ENCODE measurements around the gene CNTNAP5. TPM values are rescaled to one million over a fixed set of nuclear protein-coding genes. Genes with fewer than 3 reads are reported as not detected.
A peak's percentile ranks its signal among the peaks of the same experiment; 100 is the strongest.

The CNTNAP5 gene
- total RNA-seq, 1 donor from 2014 or later, result not detected

DNA sequence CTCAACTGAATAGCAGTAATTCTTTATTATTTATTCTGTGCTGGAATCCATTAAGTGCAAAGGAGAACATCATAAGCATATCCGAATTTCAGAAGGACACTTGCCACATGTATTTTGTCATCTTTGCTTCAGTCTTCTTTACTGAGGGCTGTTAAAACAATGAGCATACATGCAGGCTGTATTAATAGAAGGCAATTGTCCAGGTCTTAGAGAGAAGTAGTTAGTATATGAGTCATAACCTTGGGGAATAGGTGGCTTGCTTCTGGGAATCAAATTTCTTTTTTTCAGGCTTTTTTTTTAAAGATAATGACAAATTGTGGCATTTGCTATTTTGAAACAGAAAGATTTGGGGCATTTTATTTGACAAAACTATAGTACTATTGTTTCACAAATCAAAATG is 773.5 kb downstream of the CNTNAP5 start:
- H3K4me3 ChIP-seq (ENCODE audit: low read depth, low read length), result no peak overlapping the region
- TF ChIP-seq, protein P1, sequence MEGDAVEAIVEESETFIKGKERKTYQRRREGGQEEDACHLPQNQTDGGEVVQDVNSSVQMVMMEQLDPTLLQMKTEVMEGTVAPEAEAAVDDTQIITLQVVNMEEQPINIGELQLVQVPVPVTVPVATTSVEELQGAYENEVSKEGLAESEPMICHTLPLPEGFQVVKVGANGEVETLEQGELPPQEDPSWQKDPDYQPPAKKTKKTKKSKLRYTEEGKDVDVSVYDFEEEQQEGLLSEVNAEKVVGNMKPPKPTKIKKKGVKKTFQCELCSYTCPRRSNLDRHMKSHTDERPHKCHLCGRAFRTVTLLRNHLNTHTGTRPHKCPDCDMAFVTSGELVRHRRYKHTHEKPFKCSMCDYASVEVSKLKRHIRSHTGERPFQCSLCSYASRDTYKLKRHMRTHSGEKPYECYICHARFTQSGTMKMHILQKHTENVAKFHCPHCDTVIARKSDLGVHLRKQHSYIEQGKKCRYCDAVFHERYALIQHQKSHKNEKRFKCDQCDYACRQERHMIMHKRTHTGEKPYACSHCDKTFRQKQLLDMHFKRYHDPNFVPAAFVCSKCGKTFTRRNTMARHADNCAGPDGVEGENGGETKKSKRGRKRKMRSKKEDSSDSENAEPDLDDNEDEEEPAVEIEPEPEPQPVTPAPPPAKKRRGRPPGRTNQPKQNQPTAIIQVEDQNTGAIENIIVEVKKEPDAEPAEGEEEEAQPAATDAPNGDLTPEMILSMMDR (conservative IDR thresholded peaks at IDR 0.05; ENCODE audit: low read depth, low read length), result no peak
- no peak for DNase-seq (ENCODE audit: low read depth)

DNA sequence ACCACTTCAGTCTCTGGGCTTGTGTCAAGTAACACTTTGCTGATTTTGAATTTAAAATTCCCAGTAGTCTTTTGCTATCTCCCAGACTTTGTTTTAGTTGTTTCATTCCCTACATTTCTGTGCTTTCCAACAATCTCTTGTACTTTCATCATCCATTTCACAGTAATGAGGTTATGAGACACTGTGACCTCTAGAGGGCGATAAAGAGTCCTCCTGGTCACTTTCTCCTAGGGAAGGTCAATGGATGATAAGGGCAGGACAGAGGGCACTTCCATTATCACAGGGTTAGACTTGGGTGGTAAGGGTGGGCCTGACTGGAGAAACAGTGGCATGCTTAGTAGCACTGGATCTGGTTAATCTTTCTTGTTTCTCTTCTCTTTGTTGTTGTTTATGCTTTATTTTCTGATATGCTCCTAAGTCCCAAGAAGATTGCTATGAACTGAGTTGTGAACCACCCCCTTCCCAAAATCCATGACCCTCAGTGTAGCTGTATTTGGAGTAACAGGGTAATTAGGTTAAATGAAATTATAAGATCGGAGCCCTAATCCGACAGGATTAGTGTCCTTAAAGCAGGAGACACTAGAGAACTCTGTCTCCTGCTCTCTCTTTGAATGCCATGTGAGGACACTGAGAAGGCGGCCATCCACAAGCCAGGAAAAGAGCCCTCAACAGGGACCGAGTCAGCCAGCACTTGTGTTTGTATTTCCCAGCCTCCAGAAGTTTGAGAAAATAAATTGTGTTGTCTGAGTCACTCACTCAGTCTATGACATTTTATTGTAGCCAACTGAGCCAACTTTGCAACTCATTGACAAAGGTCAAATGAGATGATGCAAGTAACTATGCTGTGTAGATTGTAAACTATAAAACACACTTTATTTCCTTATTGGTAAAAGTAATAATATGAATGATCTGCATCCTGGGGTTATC is 779.2 kb downstream of the CNTNAP5 start:
- TF ChIP-seq, protein P1 (conservative IDR thresholded peaks at IDR 0.05; ENCODE audit: low read depth, low read length), result peak; percentile 71
- no peak overlapping the region for H3K4me3 ChIP-seq (ENCODE audit: low read depth, low read length)
- DNase-seq (ENCODE audit: low read depth), result peak; percentile 30

DNA sequence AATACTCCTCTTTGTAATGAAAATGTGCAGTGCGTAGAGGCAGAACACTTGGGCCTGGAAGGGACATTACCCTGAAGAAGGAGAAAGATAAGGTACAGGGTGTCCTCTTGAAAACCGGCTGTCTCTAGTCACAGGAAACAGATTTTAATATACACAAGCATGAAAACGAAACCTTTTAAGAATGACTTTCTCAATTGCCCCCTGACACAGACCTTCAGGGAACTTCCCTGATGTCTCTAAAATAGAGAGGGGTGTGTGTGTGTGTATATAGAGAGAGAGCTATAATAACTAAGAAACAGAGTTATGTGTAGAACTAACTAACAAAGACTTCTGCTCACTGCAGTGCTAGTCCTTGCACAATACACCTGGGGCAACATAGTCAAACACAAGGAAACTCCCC is 780.0 kb downstream of the CNTNAP5 start:
- DNase-seq (ENCODE audit: low read depth), result no peak
- TF ChIP-seq, protein P1 (conservative IDR thresholded peaks at IDR 0.05; ENCODE audit: low read depth, low read length), result no peak
- H3K4me3 ChIP-seq (ENCODE audit: low read depth, low read length), result no peak overlapping the region

GRCh38 chr2:124810132-124810531 is 785.0 kb downstream of the CNTNAP5 start:
- TF ChIP-seq, protein P1 (conservative IDR thresholded peaks at IDR 0.05; ENCODE audit: low read depth, low read length), result peak; percentile 55
- DNase-seq (ENCODE audit: low read depth), result peak; percentile 12
- no peak overlapping the region for H3K4me3 ChIP-seq (ENCODE audit: low read depth, low read length)

DNA sequence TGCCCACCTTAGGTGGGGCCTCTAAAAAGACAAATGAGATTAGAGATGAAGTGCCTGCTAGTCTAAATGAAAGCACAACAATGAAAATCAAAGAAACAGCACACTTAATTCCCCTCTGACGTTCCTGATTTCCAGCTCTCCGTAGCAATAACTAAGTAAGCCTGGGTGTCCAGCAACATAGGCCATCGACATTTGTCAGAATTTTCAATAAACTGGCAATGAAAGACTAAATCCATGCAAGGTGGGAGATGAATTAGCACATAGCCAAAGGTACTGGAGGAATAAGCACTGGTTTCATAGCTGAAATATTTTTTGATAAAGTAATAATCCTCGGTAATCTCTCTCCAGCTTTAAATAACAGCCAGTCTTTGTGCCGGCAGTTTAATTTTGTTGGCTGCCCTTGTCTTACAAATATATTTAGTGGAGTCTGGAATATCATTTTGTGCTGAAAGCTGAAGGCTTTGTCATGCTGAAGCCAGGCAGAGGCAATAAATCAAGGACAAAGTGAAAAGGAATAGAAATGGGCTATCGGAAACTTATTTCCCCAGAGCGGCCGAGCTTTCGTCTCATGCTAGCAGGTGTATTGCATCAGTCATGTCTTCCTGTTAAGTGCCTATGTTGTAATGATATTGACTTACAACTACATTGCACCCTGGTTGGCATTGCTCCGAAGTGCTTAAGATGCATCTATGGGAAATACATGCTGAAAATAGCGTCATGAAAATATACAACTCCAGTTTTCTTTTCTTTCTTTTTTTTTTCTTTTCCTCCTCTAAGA is 790.1 kb downstream of the CNTNAP5 start:
- TF ChIP-seq, protein P1 (conservative IDR thresholded peaks at IDR 0.05; ENCODE audit: low read depth, low read length), result no peak
- no peak for DNase-seq (ENCODE audit: low read depth)
- H3K4me3 ChIP-seq (ENCODE audit: low read depth, low read length), result no peak overlapping the region

DNA sequence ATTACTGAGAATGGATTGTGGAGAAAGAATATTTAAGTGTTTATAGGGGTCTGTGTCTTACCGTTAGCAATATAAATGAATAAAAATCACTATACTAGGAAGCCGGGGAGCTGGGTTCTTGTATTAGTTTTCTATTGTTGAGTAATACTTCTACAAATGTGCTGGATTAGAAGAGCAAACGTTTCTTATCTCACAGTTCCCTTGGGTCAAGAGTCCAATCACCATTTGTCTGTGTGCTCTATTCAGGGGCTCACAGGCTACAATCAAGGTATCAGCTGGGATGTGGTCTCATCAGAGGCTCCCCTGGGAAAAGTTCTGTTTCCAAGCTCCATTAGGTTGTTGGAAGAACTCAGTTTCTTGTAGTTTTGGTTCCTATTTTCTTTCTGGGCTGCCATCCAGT is 790.9 kb downstream of the CNTNAP5 start:
- TF ChIP-seq, protein P1 (conservative IDR thresholded peaks at IDR 0.05; ENCODE audit: low read depth, low read length), result no peak
- no peak for DNase-seq (ENCODE audit: low read depth)

More for the DNA sequence above, 790.9 kb downstream of the CNTNAP5 start:
- no peak overlapping the region for H3K4me3 ChIP-seq (ENCODE audit: low read depth, low read length)

All from epithelial cell of proximal tubule (primary cell).